Neuronal stem cell (in vitro differentiated cells): ENCODE results near the gene SPR.
A peak's percentile ranks its signal among the peaks of the same experiment; 100 is the strongest.

Experiments used
- DNase-seq: peaks from one replicate; pipeline ENCODE4 v3.0.0-alpha.2; 2013; ENCODE audit warnings: low spot score
- H2AFZ ChIP-seq: one replicate; pipeline ENCODE4 v1.6.1; 2013; ENCODE audit warnings: mild to moderate bottlenecking, low read length, inconsistent platforms
- H2AK5ac ChIP-seq: 2 replicates; pipeline ENCODE4 v1.6.1; 2013; ENCODE audit warnings: low read depth, mild to moderate bottlenecking, inconsistent platforms, low read length, moderate library complexity, mixed read lengths
- H2BK120ac ChIP-seq: 2 replicates; pipeline ENCODE4 v1.6.1; 2013; ENCODE audit warnings: low read depth, mild to moderate bottlenecking, inconsistent platforms, low read length, moderate library complexity, mixed read lengths
- H2BK12ac ChIP-seq: one replicate; pipeline ENCODE4 v1.6.1; 2013; ENCODE audit warnings: low read length, inconsistent platforms
- H2BK15ac ChIP-seq: 2 replicates; pipeline ENCODE4 v1.6.1; 2013; ENCODE audit warnings: mild to moderate bottlenecking, low read length, inconsistent platforms, mixed read lengths
- H2BK5ac ChIP-seq: one replicate; pipeline ENCODE4 v1.6.1; 2013; ENCODE audit warnings: inconsistent platforms, mild to moderate bottlenecking, low read length, moderate library complexity
- H3K14ac ChIP-seq: one replicate; pipeline ENCODE4 v1.6.1; 2013; ENCODE audit warnings: low read length, inconsistent platforms
- H3K18ac ChIP-seq: 2 replicates; pipeline ENCODE4 v1.6.1; 2013; ENCODE audit warnings: low read length, inconsistent platforms
- H3K23ac ChIP-seq: 2 replicates; pipeline ENCODE4 v1.6.1; 2013; ENCODE audit warnings: low read depth, mild to moderate bottlenecking, mixed read lengths, low read length, inconsistent platforms; ENCODE audit not compliant: poor library complexity
- H3K27ac ChIP-seq: replicated peaks from 3 replicates; pipeline ENCODE4 v1.5.1; 2013; ENCODE audit warnings: low read length, inconsistent platforms
- H3K27me3 ChIP-seq, 3 experiments: 2 replicates each; pipeline ENCODE4 v1.6.1; 2013; ENCODE audit warnings: low read length in 3 of 3, mild to moderate bottlenecking in 2 of 3, inconsistent platforms in 1 of 3, low read depth in 1 of 3, mixed read lengths in 1 of 3, moderate library complexity in 1 of 3; ENCODE audit not compliant: control insufficient read depth in 3 of 3, insufficient read depth in 3 of 3
- H3K36me3 ChIP-seq, 2 donors: replicated peaks in 1 of 2; 2 replicates each; pipeline ENCODE4 v1.6.1; 2013; ENCODE audit warnings: low read length in 2 of 2; ENCODE audit not compliant: control insufficient read depth in 2 of 2, insufficient read depth in 2 of 2
- H3K4ac ChIP-seq: 2 replicates; pipeline ENCODE4 v1.6.1; 2013; ENCODE audit warnings: inconsistent platforms, mild to moderate bottlenecking, low read length, moderate library complexity
- H3K4me1 ChIP-seq, 2 donors: 1 replicate in 1 of 2; 2 replicates in 1 of 2; pipeline ENCODE4 v1.6.1; 2013; ENCODE audit warnings: low read length in 2 of 2, low read depth in 1 of 2; ENCODE audit not compliant: control insufficient read depth in 2 of 2, insufficient read depth in 1 of 2
- H3K4me2 ChIP-seq: one replicate; pipeline ENCODE4 v1.6.1; 2013; ENCODE audit warnings: mild to moderate bottlenecking, low read length, inconsistent platforms; ENCODE audit not compliant: insufficient read depth, poor library complexity, severe bottlenecking
- H3K4me3 ChIP-seq, 2 donors: 2 replicates each; pipeline ENCODE4 v1.5.1; 2013; ENCODE audit warnings: low read length in 2 of 2, mild to moderate bottlenecking in 2 of 2, inconsistent platforms in 1 of 2, moderate library complexity in 1 of 2
- H3K79me1 ChIP-seq: one replicate; pipeline ENCODE4 v1.6.1; 2013; ENCODE audit warnings: low read depth, mild to moderate bottlenecking, inconsistent platforms, low read length, moderate library complexity
- H3K9ac ChIP-seq: one replicate; pipeline ENCODE4 v1.6.1; 2013; ENCODE audit warnings: mild to moderate bottlenecking, low read depth, low read length, inconsistent platforms; ENCODE audit not compliant: poor library complexity
- H3K9me3 ChIP-seq, 2 donors: replicated peaks in 1 of 2; 2 replicates each; pipeline versions ENCODE3 to v1.6.1; 2013; ENCODE audit warnings: low read length in 2 of 2, mild to moderate bottlenecking in 2 of 2, inconsistent platforms in 1 of 2, low read depth in 1 of 2, mixed read lengths in 1 of 2, moderate library complexity in 1 of 2; ENCODE audit not compliant: control insufficient read depth in 2 of 2, insufficient read depth in 1 of 2
- H4K8ac ChIP-seq: one replicate; pipeline ENCODE4 v1.6.1; 2013; ENCODE audit warnings: low read depth, mild to moderate bottlenecking, inconsistent platforms, low read length, moderate library complexity
- H4K91ac ChIP-seq: one replicate; pipeline ENCODE4 v1.6.1; 2013; ENCODE audit warnings: low read length, low read depth, mild to moderate bottlenecking, inconsistent platforms; ENCODE audit not compliant: poor library complexity
- WGBS, 2 donors: extraction: QIAGEN DNeasy Blood & Tissue Kit; methylation state at CpG; one replicate each; pipeline ENCODE4 v1.1.7; 2013; ENCODE audit warnings: missing lambda C conversion rate in 2 of 2, mixed read lengths in 1 of 2; ENCODE audit not compliant: insufficient read length in 2 of 2, insufficient replicate concordance in 1 of 2; ENCODE audit errors: extremely low coverage in 2 of 2; 5-methylcytosine and 5-hydroxymethylcytosine counted together

The SPR gene

GRCh38 chr2:72851333-72851732 lies 35.9 kb upstream of the SPR start:
- no peak overlapping the region for H2AK5ac ChIP-seq
- peaks cover 0 to 4% (median 0%) of the 10 kb centered on the region in 3 experiments for H3K27me3 ChIP-seq
- DNase-seq = no peak
- H3K4me1 ChIP-seq = no peaks in the 10 kb centered on the region
- no peak overlapping the region for H2BK120ac ChIP-seq
- H3K23ac ChIP-seq = no peak overlapping the region
- H2BK5ac ChIP-seq = no peak overlapping the region
- H3K18ac ChIP-seq = no peak overlapping the region
- H3K14ac ChIP-seq = no peak overlapping the region
- no peak overlapping the region for H4K91ac ChIP-seq
- no peak overlapping the region for H2AFZ ChIP-seq
- no peak overlapping the region for H4K8ac ChIP-seq
- no peaks in the 10 kb centered on the region for H3K79me1 ChIP-seq
- WGBS, 2 donors = no CpG with 5 or more reads among the region's 7 CpGs
- H3K36me3 ChIP-seq = no peaks in the 10 kb centered on the region
- H3K9ac ChIP-seq = no peak overlapping the region
- no peaks in the 10 kb centered on the region for H3K9me3 ChIP-seq
- H2BK15ac ChIP-seq = no peak overlapping the region
- no peak overlapping the region for H3K4me2 ChIP-seq
- H3K4me3 ChIP-seq = no peak overlapping the region
- H3K27ac ChIP-seq = no peak overlapping the region
- no peak overlapping the region for H3K4ac ChIP-seq
- no peak overlapping the region for H2BK12ac ChIP-seq

GRCh38 chr2:72859831-72860262 lies 27.4 kb upstream of the SPR start:
- H2BK12ac ChIP-seq = no peak overlapping the region
- peaks cover 0 to 2% of the 10 kb centered on the region in 2 donors for H3K4me1 ChIP-seq
- H3K79me1 ChIP-seq = no peaks in the 10 kb centered on the region
- H2BK15ac ChIP-seq = no peak overlapping the region
- no peak overlapping the region for H2AK5ac ChIP-seq
- no peak overlapping the region for H3K4ac ChIP-seq
- no peak overlapping the region for H3K4me2 ChIP-seq
- H3K14ac ChIP-seq = no peak overlapping the region
- no peak overlapping the region for H2BK5ac ChIP-seq
- H3K9ac ChIP-seq = no peak overlapping the region
- H2BK120ac ChIP-seq = no peak overlapping the region
- no CpG with 5 or more reads among the region's 3 CpGs for WGBS, 2 donors
- H3K27me3 ChIP-seq = peaks cover 0 to 33% (median 5%) of the 10 kb centered on the region in 3 experiments
- DNase-seq = peak; percentile 57
- H3K4me3 ChIP-seq = no peak overlapping the region
- no peak overlapping the region for H4K91ac ChIP-seq
- no peak overlapping the region for H2AFZ ChIP-seq
- H3K18ac ChIP-seq = no peak overlapping the region
- no peak overlapping the region for H4K8ac ChIP-seq
- no peak overlapping the region for H3K27ac ChIP-seq
- no peak overlapping the region for H3K23ac ChIP-seq
- H3K9me3 ChIP-seq = no peaks in the 10 kb centered on the region
- H3K36me3 ChIP-seq = no peaks in the 10 kb centered on the region

GRCh38 chr2:72862239-72862988 lies 24.8 kb upstream of the SPR start:
- WGBS, 2 donors = no CpG with 5 or more reads among the region's 33 CpGs
- no peak overlapping the region for H4K8ac ChIP-seq

GRCh38 chr2:72863046-72863445 lies 24.2 kb upstream of the SPR start:
- Histone ChIP-seq H3K4me1 (peaks cover 0 to 2% of the 10 kb centered on the region in 2 donors), H4K8ac (no peak overlapping the region), H2BK15ac (no peak overlapping the region), H3K23ac (no peak overlapping the region), H3K36me3 (no peaks in the 10 kb centered on the region), H3K9me3 (no peaks in the 10 kb centered on the region), H3K18ac (no peak overlapping the region), H3K27ac (no peak overlapping the region), H3K79me1 (no peaks in the 10 kb centered on the region), H3K4me3 (no peak overlapping the region), H3K4ac (no peak overlapping the region), H3K4me2 (peak overlapping the region; percentile 34), H2BK12ac (no peak overlapping the region), H3K9ac (no peak overlapping the region), H2BK5ac (no peak overlapping the region), H3K27me3 (peaks cover 0 to 27% (median 5%) of the 10 kb centered on the region in 3 experiments), H3K14ac (no peak overlapping the region), H2AFZ (peak overlapping the region; percentile 95), H2BK120ac (no peak overlapping the region), H4K91ac (no peak overlapping the region), H2AK5ac (no peak overlapping the region)
- no peak for DNase-seq
- no CpG with 5 or more reads among the region's 13 CpGs for WGBS, 2 donors

More at GRCh38 chr2:72862239-72862988, 24.8 kb upstream of the SPR start:
- no peak overlapping the region for H2BK15ac ChIP-seq
- peaks cover 0 to 28% (median 5%) of the 10 kb centered on the region in 3 experiments for H3K27me3 ChIP-seq
- no peaks in the 10 kb centered on the region for H3K36me3 ChIP-seq
- peak overlapping the region; percentile 95 for H2AFZ ChIP-seq
- H4K91ac ChIP-seq = no peak overlapping the region
- H3K4me2 ChIP-seq = peak overlapping the region; percentile 71
- no peak overlapping the region for H2BK120ac ChIP-seq
- H3K18ac ChIP-seq = peak overlapping the region; percentile 9
- no peak overlapping the region for H3K23ac ChIP-seq
- no peak overlapping the region for H2BK5ac ChIP-seq
- no peak overlapping the region for H2AK5ac ChIP-seq
- H3K9me3 ChIP-seq = no peaks in the 10 kb centered on the region
- H3K14ac ChIP-seq = no peak overlapping the region
- H3K4me3 ChIP-seq = peak overlapping the region; percentile 34 to 68
- peaks cover 0 to 2% of the 10 kb centered on the region in 2 donors for H3K4me1 ChIP-seq
- peak; percentile 93 for DNase-seq
- H3K27ac ChIP-seq = no peak overlapping the region
- no peak overlapping the region for H3K4ac ChIP-seq
- no peaks in the 10 kb centered on the region for H3K79me1 ChIP-seq
- H2BK12ac ChIP-seq = no peak overlapping the region
- H3K9ac ChIP-seq = no peak overlapping the region
